HG03521 (cell line): ENCODE measurements around the gene EPHA5.
"Not testable (repeated sequence)": the region's sequence is repeated elsewhere in the genome, so short reads cannot be mapped to it uniquely, and the experiment has no call there.

Experiments used
- ATAC-seq: cut with Tn5 transposase; IDR thresholded peaks from one replicate; pipeline ENCODE4 v1.9.1; 2021; ENCODE audit warnings: mild to moderate bottlenecking, moderate library complexity; ENCODE audit not compliant: unreplicated experiment

The EPHA5 gene

GRCh38 chr4:65386927-65387326, 283.4 kb downstream of the EPHA5 start:
- ATAC-seq: no peak

- ATAC-seq: no peak
Measured at GRCh38 chr4:65383589-65384305, 286.5 kb downstream of the EPHA5 start.

DNA sequence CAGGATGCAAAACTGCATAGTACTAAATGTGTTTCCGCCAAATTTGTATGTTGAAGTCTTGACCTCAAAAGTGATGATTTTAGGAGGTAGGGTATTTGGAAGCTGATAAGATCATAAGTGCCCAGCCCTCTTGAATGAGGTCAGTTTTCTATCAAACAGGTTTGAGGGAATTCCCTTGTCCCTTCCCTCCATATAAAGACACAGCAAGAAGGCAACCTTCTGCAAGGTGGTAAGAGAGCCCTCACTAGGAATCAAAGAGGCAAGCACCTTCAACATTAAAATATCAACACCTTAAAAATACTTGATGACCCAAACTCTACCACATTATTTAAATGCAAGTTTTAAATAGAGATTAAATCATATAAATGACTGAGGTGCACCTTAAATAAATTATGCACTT, 288.6 kb downstream of the EPHA5 start:
- ATAC-seq: no peak

GRCh38 chr4:65370709-65371108, 299.6 kb downstream of the EPHA5 start:
- ATAC-seq: no peak

DNA sequence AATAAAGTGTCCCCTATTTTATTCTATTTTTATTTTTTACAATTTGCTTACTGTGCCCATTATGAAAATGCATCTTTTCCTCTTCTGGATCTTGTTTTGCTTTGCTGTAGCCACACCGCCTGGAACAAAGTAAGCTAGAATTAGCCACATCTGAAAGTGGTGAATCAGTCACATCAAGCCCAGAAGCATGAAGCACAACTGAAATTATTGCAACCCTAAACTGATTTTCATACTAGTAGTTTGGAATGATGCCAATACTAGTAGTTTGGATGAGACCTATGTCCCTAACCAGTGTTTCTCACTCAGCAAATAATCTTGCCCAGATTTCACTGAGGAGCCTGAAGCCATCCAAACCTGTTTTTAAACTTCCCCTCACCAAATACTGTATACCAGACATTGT, 303.0 kb downstream of the EPHA5 start:
- ATAC-seq: no peak

DNA sequence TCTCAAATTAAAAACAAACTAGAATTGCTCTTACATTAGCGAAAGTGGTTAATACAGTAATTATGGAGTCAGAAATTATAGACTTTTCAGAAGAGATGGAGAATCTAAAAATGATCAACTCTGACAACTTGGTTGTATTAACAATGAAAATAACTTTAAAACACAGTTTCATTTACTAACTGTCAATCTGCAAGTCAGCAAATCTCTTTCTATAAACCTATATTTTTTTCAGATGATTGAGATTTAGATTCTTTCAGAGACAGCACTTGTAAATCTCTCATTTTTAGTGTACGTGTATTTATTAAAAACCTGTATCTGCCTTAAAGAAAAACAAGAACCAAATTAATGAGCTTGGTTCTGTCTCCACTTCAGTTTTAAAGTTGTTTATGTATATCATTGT, 311.4 kb downstream of the EPHA5 start:
- no peak for ATAC-seq

DNA sequence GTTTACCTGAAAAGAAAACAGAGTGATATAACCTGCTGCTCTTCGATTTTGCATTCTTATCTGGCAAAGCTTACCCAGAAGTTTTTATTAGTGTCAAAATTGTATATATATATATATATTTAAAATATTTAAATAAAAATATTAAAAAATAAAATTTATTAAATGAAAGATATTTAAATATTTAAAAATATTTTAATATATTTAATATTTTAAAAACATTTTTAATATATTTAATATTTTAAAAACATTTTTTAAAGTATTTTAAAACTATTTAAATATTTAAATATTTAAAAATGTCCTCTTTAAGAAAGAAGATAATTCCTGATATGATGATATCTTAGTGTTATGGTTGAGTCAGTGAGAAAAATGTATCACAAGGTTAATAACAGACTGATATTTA, 317.2 kb downstream of the EPHA5 start:
- no peak for ATAC-seq

GRCh38 chr4:65344278-65344825, 325.9 kb downstream of the EPHA5 start:
- no peak for ATAC-seq

DNA sequence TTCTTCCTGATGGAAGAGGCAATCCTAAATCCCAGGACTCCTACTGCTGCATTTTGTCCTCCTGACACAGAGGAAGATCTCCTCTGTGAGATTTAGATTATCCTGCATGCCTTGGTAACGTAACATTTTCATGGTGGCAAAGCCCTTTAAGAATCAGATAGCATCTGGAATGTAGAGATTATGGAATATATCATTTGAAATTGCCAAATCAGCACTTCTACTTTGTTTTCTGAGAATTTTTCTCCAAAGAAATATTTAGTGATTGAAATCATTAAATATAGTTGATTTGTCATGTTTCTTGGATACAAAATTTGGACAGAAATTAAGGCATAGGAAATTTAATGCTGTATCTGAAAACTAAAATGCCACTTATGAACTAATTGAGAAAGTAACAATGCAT, 326.9 kb downstream of the EPHA5 start:
- ATAC-seq: no peak

GRCh38 chr4:65341557-65341956, 328.7 kb downstream of the EPHA5 start:
- ATAC-seq: no peak

DNA sequence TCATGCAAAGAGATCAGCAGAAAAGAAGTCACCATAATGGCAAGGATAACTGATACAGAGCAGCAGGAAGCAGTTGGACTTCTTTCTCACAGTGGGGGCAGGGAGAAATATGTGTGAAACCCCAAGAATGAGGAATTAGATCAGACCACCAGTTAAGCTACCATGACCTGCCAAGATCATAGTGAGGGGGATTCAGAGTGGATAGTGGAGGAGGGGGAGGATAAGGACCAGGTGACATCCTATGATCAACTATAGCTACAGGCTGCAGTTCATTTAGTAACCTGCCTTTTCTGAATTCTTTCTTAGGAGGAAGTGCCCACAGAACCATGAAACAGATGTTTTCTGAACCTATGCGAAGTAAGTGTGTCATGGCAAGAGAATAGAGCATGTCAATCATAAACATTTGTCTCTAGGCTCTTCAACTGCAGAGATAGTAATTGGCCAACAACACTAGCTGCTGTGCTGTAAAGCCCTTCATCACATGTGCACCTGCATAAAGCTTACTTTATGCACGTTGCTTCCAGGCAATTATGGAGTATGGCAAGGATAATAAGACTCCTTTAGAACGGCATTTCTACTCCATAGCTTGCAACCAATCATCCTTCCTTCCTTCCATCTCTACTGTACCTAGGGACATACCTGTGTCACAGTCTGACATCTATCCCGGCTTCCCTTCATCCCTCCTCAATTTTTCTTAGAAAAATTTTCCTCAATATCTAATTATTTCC, 329.7 kb downstream of the EPHA5 start:
- ATAC-seq: no peak

GRCh38 chr4:65337371-65337770, 332.9 kb downstream of the EPHA5 start:
- ATAC-seq: no peak

DNA sequence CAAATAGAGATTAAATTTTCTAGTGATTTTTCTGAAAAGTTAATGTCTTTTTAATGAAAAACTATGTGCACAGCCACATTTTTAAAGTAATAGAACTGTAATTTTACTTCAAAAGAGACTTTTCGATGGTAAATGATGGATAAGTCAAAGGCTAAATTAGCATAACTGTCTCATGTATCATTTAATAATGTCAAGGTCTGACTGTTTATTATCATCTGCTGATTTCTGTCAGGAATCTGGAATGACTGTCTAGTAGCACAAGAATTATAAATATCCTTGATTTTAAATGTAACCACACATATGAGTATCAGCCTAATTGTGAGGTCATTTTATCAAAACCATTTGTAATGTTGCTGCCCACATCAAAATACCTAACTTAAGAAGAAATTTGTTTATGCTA, 333.8 kb downstream of the EPHA5 start:
- ATAC-seq: no peak

- no peak for ATAC-seq
Measured at GRCh38 chr4:65316534-65316933, 353.8 kb downstream of the EPHA5 start.

DNA sequence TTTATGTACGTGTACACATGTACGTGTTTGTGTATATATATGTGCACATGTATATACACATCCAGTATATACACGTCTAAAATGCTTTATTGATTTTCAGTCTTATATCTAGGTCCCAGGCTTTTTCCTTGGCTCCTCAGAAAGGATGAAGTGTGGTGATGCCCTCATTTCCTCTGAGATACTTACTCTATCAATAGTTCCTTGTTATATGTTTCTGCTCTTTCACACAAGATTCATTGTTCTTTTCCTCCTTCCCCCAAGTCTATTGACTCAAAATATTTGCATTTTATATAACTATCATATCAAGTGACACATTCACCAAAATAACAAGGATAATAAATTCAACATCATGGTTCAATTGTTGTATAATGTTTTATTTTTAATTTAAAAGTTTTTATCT, 359.2 kb downstream of the EPHA5 start:
- no peak for ATAC-seq

GRCh38 chr4:65310586-65310985, 359.7 kb downstream of the EPHA5 start:
- ATAC-seq: no peak

GRCh38 chr4:65308626-65309025, 361.7 kb downstream of the EPHA5 start:
- not testable (repeated sequence) for ATAC-seq

GRCh38 chr4:65302145-65302544, 368.1 kb downstream of the EPHA5 start:
- ATAC-seq: no peak

DNA sequence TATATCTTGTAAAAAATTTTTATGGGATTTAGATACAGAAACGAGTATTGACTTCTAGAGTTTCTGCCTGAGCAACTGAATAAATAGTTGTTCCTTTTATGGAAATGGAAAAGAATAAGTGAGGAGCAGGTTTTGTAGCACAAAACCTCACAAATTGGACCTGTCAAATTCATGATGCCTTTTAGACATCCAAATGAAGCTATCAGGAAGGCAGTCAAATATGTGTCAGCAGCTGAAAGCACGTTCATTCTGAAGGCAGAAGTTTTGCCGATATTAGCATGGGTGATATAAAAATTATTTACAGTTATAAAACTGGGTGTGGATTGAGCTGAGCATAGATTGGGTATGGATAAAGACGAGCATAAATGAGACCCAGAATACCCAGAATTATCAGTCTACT, 374.0 kb downstream of the EPHA5 start:
- ATAC-seq: no peak

DNA sequence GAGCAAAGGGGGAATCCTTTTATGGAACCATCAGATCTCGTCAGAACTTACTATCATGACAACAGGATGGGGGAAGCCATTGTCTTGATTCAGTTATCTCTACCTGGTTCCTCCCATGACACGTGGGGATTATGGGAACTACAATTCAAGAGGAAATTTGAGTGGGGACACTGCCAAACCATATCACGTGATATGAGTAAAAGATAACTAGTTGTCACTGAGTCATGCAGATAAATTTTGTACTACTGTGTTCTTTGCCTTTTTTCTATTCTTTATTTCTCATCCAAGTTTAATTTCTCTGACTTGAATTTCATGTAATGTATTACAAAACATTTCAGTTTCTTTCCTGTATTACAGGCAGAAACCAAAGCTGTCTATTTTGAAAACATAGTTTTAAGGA, 383.2 kb downstream of the EPHA5 start:
- ATAC-seq: no peak
